HUES48 (cell line): Measurements from ENCODE around the gene CEP83.

Source experiments
- H3K27ac ChIP-seq: one replicate; pipeline ENCODE4 v1.7.0; 2013; ENCODE audit warnings: low read depth, low read length, inconsistent platforms
- H3K27me3 ChIP-seq: 2 replicates; pipeline ENCODE4 v1.6.1; 2013; ENCODE audit warnings: mild to moderate bottlenecking, low read length; ENCODE audit not compliant: control insufficient read depth, insufficient read depth
- H3K36me3 ChIP-seq: 2 replicates; pipeline ENCODE4 v1.6.1; 2013; ENCODE audit warnings: low read length; ENCODE audit not compliant: control insufficient read depth, insufficient read depth
- H3K4me1 ChIP-seq: 2 replicates; pipeline ENCODE4 v1.6.1; 2013; ENCODE audit warnings: mild to moderate bottlenecking, low read length; ENCODE audit not compliant: control insufficient read depth, insufficient read depth
- H3K4me3 ChIP-seq: 2 replicates; pipeline ENCODE4 v1.5.1; 2013; ENCODE audit warnings: mild to moderate bottlenecking, low read depth, low read length
- H3K9ac ChIP-seq: 2 replicates; pipeline ENCODE4 v1.6.1; 2013; ENCODE audit warnings: mild to moderate bottlenecking, low read depth, low read length, moderate library complexity
- H3K9me3 ChIP-seq: 2 replicates; pipeline ENCODE4 v1.6.1; 2013; ENCODE audit warnings: low read length; ENCODE audit not compliant: control insufficient read depth, insufficient read depth

Gene CEP83

DNA sequence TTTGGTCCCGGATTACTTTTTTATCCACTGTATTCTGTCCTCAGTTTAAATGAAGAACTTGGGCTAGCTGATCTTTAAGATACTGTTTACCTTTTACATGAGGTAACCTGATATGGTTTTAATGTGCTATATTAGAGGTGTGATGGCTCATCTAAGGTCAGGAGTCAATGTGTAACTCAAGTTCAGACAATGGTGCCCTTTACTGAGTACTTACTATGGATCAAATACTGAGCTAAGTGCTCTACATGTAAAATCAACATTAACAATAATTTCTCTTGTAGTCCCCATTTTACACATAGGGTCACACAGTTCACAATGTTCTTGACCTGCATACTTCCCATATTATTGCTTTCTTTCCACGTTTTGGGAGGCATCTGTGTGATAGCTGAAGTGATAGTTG lies 79.2 kb downstream of the CEP83 start:
- Histone ChIP-seq H3K36me3 (peaks cover 21% of the 10 kb centered on the region), H3K4me3 (no peak overlapping the region), H3K27ac (no peak overlapping the region)

DNA sequence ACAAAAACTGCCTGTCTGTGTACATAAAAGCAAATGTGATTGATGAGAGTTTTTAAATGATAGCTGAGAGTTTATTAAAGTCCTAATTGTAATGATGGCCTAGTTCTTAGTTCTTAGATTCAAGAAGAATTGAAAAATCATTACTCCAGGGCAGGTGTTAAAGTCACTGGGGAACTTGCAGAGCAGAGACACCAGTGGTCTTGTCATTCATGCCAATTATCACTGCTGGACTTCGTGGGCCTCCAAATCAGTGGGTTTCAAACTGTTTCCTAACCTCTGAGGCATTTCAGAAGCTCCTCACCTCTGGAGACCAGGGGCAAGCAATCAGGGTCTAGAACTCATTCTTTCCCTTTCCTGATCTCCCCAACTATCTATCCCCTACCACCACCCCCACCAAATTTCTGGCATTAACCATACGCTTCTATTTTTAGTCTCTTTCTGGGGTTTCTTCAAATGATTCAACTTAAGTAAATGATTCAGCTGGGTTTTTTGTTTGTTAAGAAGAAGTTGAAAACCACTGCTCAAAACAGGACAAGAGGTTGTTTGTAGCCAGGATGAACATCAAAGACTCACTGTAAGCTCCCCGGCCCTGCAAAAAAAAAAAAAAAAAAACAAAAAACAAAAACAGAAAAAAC lies 80.1 kb downstream of the CEP83 start:
- Histone ChIP-seq H3K27ac (no peak overlapping the region), H3K4me1 (no peaks in the 10 kb centered on the region), H3K27me3 (no peaks in the 10 kb centered on the region), H3K4me3 (no peak overlapping the region), H3K9me3 (no peaks in the 10 kb centered on the region), H3K9ac (no peak overlapping the region), H3K36me3 (peaks cover 13% of the 10 kb centered on the region)

More for the DNA sequence above, 79.2 kb downstream of the CEP83 start:
- no peaks in the 10 kb centered on the region for H3K27me3 ChIP-seq
- no peaks in the 10 kb centered on the region for H3K9me3 ChIP-seq
- H3K9ac ChIP-seq = no peak overlapping the region
- H3K4me1 ChIP-seq = no peaks in the 10 kb centered on the region

DNA sequence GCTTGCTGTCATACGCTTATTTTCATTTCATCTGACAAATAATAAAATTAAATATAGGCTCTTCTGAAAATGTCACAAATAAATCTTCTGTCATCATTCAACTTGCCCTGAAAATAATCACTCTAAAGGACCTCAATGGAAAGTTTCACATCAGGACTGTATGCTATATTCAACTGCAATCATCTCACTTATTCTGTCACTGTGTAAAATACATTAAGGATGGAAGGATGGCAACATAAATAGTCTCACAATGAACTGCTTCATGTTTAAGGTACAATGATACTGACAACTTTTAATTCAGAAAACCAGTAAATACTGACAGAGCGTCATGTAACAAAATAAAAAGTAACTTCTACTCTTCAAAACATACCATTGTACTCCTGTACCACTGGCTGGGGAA lies 82.1 kb downstream of the CEP83 start:
- H3K9ac ChIP-seq = no peak overlapping the region
- H3K27me3 ChIP-seq = no peaks in the 10 kb centered on the region
- peaks cover 7% of the 10 kb centered on the region; the same call in 1 of the 2 replicates for H3K4me1 ChIP-seq
- peaks cover 13% of the 10 kb centered on the region for H3K36me3 ChIP-seq
- no peaks in the 10 kb centered on the region for H3K9me3 ChIP-seq
- H3K27ac ChIP-seq = no peak overlapping the region
- H3K4me3 ChIP-seq = no peak overlapping the region

DNA sequence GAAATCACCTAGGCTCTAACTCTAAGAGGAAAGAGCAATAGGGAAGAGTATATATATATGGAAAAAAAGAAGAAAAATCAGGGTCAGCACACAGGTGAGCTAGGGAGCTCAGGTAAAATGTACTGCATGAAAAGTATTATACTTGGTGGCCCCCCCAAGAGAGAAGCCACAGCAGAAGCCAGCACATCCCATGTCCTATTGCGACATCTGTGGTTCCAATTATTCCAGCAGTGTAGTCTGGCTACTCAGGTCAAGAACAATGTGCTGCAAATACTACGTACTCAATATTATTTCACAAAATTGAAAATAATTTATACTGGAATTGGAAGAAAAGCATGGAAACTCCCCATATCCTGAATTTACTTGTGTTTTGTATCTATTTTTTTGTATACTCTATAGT lies 85.5 kb downstream of the CEP83 start:
- no peaks in the 10 kb centered on the region for H3K9me3 ChIP-seq
- H3K4me3 ChIP-seq = no peak overlapping the region
- peaks cover 7% of the 10 kb centered on the region; the same call in 1 of the 2 replicates for H3K4me1 ChIP-seq
- H3K27ac ChIP-seq = no peak overlapping the region
- no peak overlapping the region for H3K9ac ChIP-seq
- peaks cover 10% of the 10 kb centered on the region for H3K36me3 ChIP-seq
- H3K27me3 ChIP-seq = no peaks in the 10 kb centered on the region

DNA sequence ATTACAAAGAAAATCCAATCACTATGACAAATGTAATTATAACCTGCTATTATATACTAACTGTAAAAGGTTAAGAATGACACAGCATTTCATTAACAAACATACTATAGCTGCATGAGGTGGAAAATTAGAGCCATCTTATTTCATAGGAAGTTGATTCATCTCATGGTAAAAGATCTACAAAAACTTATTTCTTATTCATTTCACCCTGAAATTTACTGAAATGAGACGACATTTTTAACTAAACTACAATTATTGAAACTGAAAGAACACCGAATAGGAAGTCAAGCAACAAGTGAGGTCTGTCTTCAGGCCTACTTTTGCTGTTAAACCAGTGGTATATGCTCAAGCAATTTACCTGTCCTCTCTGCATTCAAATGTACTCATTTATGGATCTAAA lies 87.2 kb downstream of the CEP83 start:
- Histone ChIP-seq H3K9ac (no peak overlapping the region), H3K27ac (no peak overlapping the region), H3K9me3 (no peaks in the 10 kb centered on the region), H3K36me3 (peaks cover 9% of the 10 kb centered on the region), H3K4me3 (no peak overlapping the region), H3K4me1 (peaks cover 7% of the 10 kb centered on the region; the same call in 1 of the 2 replicates), H3K27me3 (no peaks in the 10 kb centered on the region)

DNA sequence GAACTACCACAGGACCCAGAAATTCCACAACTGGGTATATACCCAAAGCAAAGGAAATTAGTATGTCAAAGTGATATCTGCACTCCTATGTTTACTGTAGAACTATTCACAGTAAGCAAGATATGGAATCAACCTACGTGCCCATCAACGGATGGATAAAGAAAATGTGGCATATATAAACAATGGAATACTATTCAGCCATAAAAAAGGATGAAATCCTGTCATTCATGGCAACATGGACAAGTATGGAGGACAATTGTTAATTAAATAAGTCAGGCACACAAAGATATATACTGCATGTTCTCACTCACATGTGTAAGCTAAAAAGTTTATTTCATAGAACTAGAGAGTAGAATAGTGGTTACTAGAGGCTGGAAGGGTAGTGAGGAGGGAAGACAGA lies 97.0 kb downstream of the CEP83 start:
- no peak overlapping the region for H3K9ac ChIP-seq
- H3K4me1 ChIP-seq = no peaks in the 10 kb centered on the region
- H3K4me3 ChIP-seq = no peak overlapping the region
- no peaks in the 10 kb centered on the region for H3K27me3 ChIP-seq
- peaks cover 31% of the 10 kb centered on the region for H3K36me3 ChIP-seq
- H3K27ac ChIP-seq = no peak overlapping the region
- H3K9me3 ChIP-seq = peaks cover 21% of the 10 kb centered on the region

DNA sequence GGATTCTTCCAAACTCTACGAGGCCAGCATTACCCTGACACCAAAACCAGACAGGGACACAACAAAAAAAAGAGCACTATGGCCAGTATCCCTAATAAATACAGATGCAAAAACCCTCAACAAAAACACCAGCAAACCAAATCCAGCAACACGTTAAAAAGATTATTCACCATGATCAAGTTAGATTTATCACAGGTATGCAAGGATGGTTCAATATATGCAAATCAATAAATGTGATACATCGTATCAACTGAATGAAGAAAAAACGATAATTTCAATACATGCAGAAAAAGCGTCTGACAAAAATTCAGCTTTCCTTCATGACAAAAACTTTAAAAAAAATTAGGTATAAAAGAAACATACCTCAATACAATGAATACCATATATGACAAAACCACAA lies 99.9 kb downstream of the CEP83 start:
- Histone ChIP-seq H3K4me1 (no peaks in the 10 kb centered on the region), H3K27me3 (no peaks in the 10 kb centered on the region), H3K9ac (no peak overlapping the region), H3K9me3 (peaks cover 21% of the 10 kb centered on the region), H3K27ac (no peak overlapping the region), H3K4me3 (no peak overlapping the region), H3K36me3 (peaks cover 11% of the 10 kb centered on the region)

DNA sequence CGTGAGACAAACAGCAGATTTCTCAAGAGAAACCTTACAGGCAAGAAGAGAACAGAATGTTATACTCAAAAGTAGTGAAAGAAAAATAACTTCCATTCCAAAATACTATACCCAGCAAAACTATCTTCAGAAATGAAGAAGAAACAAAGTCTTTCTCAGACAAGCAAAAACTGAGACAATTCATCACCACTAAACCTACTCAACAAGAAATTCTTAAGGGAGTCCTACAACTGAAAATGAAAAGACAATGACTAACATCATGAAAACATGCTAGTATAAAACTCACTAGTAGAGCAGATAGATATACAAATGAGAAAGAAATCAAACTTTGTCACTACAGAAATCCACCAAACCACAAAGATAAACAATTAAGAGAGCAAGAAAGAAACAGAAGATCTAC lies 106.5 kb downstream of the CEP83 start:
- Histone ChIP-seq H3K36me3 (no peaks in the 10 kb centered on the region; the same call in 1 of the 2 replicates), H3K9ac (no peak overlapping the region), H3K4me3 (no peak overlapping the region), H3K27ac (no peak overlapping the region), H3K4me1 (no peaks in the 10 kb centered on the region), H3K27me3 (no peaks in the 10 kb centered on the region), H3K9me3 (peaks cover 15% of the 10 kb centered on the region)

DNA sequence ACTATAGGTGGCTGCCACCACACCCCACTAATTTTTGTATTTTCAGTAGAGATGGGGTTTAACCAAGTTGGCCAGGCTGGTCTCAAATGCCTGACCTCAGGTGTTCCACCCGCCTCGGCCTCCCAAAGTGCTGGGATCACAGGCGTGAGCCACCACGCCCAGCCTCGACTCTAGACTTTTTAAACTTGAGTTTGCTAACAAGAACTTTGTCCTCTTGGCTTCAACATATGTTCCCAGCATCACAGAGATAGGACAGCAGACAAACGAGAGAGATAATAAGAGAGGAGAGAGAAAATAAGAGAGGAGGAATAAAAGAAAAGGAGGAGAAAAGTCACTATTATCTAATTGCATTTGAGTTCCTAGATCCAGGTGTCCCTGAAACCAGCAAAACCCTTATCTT lies 119.1 kb downstream of the CEP83 start:
- no peaks in the 10 kb centered on the region for H3K4me1 ChIP-seq
- no peak overlapping the region for H3K27ac ChIP-seq
- H3K9ac ChIP-seq = no peak overlapping the region
- no peaks in the 10 kb centered on the region for H3K27me3 ChIP-seq
- H3K36me3 ChIP-seq = no peaks in the 10 kb centered on the region
- H3K4me3 ChIP-seq = no peak overlapping the region
- no peaks in the 10 kb centered on the region for H3K9me3 ChIP-seq

DNA sequence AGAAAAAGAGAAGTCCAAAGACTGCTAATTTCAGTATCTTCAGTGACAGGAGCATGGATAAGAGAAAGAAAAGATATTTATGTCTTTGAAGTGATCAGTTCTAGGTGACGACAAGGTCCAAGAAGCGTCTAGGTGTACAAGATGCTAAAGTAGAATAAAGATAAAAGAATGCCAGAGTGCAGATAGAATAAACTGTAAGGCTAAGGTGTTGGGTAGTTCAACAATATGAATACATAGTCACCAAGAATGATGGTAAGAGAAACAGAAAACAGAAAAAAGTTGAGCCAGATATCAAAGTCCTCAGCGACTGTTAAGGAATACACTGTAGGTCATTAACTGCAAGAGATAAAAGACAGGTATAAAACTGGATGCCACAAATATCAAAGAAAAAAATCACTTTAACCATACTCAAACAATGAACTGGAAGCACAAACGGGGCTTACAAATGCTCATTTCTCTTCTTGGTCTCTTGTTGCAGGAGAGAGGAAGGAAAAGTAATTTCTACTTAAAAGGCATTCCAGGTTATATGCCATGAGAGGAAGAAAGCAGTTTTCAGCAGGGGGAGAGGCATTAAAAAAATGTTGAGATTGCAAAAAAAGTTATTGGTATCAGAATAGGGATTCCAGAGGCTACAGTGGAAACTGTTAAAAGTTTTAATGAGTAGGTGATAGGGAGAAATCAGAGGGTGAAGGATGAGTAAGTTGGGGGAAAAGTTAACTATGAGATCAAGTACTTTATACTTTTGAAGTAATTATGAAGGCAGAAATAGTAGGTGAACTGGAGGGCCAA lies 121.5 kb downstream of the CEP83 start:
- Histone ChIP-seq H3K4me1 (peaks cover 10% of the 10 kb centered on the region), H3K36me3 (no peaks in the 10 kb centered on the region), H3K4me3 (no peak overlapping the region), H3K27me3 (no peaks in the 10 kb centered on the region), H3K27ac (no peak overlapping the region), H3K9ac (no peak overlapping the region), H3K9me3 (no peaks in the 10 kb centered on the region)

DNA sequence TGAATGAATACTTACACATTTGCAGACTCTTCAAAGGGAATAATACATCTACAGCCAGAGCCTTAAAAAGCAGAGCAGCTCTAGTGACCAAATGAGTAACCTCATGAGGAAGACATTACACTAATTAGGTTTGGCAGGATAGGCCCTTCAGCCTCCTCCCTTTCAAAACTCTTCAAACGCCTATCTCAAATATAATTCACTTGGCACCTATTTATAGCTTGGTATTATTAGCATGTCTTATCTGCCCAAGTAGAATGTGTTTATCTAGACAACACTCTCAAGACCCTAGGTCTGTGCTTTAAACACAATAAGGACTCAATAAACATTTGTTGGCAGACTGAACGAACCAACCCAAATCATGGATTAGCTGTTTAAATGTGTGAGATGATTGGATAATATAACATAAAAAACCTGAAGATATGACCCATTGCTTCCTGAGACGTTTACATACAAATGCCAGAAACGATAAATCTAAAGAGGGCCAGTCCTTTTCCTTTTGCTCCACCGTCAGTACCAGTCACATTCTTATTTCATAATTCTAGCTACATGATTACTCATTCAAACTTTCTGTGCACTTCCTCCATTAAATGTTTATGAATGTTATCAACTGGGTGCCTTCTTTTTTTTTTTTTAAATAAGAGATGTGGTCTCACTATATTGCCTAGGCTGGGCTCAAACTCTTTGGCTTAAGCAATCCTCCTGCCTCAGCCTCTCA lies 123.3 kb downstream of the CEP83 start:
- H3K27ac ChIP-seq = no peak overlapping the region
- H3K4me1 ChIP-seq = peaks cover 11% of the 10 kb centered on the region
- H3K9me3 ChIP-seq = no peaks in the 10 kb centered on the region
- no peaks in the 10 kb centered on the region for H3K27me3 ChIP-seq
- no peak overlapping the region for H3K4me3 ChIP-seq
- no peak overlapping the region for H3K9ac ChIP-seq
- peaks cover 6% of the 10 kb centered on the region for H3K36me3 ChIP-seq
